ENCODE results near the gene DHX57. TPM values are rescaled to one million over a fixed set of nuclear protein-coding genes. Genes with fewer than 3 reads are reported as not detected.

DHX57 gene
- total and polyA plus RNA-seq, 8 donors = 14.7 to 42.8 (median 38.1) TPM

DNA sequence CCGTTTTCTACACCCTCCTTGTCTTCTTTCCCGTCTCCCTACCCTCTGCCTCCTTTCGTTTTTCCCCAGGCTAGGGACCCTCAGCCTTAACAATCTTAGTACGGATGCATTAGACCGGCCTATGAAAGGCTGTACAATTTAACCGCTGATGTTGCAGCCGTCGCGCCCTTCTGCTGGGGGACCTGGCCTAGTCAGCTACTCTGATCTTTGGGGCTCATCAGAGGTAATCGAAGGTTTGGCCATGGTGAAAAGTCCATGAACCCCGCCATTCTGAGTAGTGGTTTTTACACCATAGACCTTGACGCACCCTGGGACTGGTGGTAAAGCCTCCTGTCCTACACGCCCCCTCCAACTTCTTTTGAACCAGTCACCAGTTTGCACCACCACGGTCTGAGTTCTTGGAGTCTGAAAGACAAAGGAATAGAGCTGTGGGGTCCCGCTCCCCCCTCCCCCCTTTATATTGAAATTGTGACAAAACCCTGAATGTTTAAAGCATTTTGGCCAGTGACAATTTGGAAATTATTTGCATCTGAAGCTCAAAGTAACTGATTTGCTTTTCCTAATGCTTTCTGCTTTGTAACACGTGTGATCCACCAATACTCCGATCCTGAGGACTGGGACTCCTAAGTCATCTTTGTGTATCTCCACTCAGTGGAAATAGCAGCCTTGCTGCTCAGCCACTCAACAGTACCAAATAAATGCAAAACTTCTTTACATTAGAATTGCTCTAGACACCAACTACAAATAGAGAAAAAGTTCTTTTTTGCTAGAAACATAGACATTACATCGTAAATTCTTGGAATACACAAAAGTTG lies 123.9 kb downstream of the DHX57 start:
- H3K36me3 ChIP-seq = peaks cover 0 to 31% of the 10 kb centered on the region in 2 donors
- H3K4me1 ChIP-seq = peaks cover 14 to 47% of the 10 kb centered on the region in 2 donors
- H3K4me3 ChIP-seq = peak overlapping the region; percentile 82 to 83
- peak overlapping the region; percentile 95 to 100 for H3K27ac ChIP-seq
- H3K9me3 ChIP-seq = no peaks in the 10 kb centered on the region
- no peaks in the 10 kb centered on the region for H3K27me3 ChIP-seq
- intact Hi-C loops (cut with DNase I) = no loop called here
- ATAC-seq (no peak), DNase-seq (no peak)
- TF ChIP-seq, protein P1, sequence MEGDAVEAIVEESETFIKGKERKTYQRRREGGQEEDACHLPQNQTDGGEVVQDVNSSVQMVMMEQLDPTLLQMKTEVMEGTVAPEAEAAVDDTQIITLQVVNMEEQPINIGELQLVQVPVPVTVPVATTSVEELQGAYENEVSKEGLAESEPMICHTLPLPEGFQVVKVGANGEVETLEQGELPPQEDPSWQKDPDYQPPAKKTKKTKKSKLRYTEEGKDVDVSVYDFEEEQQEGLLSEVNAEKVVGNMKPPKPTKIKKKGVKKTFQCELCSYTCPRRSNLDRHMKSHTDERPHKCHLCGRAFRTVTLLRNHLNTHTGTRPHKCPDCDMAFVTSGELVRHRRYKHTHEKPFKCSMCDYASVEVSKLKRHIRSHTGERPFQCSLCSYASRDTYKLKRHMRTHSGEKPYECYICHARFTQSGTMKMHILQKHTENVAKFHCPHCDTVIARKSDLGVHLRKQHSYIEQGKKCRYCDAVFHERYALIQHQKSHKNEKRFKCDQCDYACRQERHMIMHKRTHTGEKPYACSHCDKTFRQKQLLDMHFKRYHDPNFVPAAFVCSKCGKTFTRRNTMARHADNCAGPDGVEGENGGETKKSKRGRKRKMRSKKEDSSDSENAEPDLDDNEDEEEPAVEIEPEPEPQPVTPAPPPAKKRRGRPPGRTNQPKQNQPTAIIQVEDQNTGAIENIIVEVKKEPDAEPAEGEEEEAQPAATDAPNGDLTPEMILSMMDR (IDR thresholded peaks at IDR 0.05) = no peak

DNA sequence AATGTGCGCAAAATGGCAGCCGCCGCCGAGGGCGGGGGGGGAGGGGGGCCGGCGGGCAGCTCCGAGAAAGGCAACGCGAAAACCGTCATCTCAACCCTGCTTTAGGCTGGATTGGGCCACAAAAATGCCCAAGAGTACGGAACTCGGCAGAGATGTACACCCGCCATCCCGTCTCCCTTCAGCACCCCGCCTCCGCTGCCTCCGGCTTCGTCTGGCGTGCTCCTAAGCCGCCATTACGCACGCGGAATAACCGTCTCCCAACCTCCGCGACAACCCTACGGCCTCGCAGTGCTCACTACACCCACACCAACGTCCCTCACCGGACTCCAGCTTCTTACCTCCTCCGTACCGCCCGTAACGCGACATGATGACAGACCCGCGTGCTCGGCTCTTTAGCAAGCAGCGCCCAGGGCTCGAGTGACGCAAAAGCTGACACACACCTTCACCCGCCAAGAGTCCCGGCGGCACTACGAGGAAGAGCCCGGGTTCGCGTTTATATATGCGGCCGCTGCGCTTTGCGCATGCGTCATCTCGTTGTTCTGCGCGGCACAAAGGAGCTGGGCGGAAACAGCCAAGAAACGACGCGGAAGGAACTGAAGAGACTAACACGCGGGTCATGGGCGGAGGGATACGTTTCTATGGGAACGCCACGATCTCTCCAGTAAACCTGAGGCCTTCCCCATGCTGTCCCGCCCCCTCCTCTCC lies 124.7 kb downstream of the DHX57 start, which contains the start of gene SRSF7:
Gene SRSF7, minus strand, starts transcription at position 471 of the 705 bp plus-strand sequence. Its CDS starts 105 bp downstream, at position 366.
- peak; percentile 94 for ATAC-seq
- TF ChIP-seq, protein P1 (IDR thresholded peaks at IDR 0.05) = no peak
- intact Hi-C loops (cut with DNase I) = no loop called here

DNA sequence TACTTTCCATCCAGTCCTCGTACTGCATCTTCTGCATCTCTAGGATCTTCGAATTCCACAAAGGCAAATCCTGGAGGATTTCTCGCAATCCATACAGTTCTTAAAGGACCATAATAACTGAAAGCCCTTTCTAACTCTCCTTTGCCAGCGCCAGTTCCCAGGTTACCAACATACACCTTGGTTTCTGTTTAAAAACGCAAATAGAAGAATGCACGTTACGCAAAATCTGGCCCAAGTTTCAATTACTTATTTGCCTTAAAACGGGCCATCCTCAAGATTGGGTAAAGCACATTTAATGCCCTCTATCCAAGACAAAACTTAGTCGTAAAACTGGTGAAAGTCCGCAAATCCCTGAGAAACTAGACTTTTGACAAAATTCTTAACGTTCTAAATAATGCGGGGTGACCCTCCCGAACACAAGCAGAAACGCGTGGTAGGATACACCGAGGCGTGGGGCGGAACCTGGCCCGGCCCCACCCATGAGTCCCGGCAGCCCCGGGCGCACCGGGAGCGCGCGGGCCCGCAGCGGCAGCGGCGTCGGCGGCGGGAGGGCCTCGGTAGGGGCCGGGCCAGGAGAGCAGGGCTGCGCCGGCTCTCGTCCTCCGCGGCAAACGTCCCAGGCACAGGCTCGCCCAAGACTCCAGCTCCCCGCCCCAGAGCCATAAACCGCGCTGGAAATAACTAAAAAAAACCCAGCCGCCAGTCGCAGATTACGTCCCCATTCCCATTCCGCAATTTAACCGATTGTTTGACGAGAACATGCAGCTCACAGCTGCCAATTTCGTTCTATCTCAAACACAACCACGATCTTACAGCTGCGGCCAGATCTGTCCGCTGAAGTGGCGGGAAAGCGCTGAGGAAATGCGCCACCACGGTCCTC lies 125.5 kb downstream of the DHX57 start:
- H3K4me1 ChIP-seq = peaks cover 14 to 62% of the 10 kb centered on the region in 2 donors
- intact Hi-C loops (cut with DNase I) = no loop called here
- ATAC-seq (peak; percentile 80), DNase-seq (peak in 3 of 4 donors; percentile 67 to 89 (median 76))
- peak overlapping the region; percentile 82 to 83 for H3K4me3 ChIP-seq
- TF ChIP-seq, protein P1 (IDR thresholded peaks at IDR 0.05) = no peak
- peaks cover 0 to 46% of the 10 kb centered on the region in 2 donors for H3K36me3 ChIP-seq
- peak overlapping the region; percentile 95 to 100 for H3K27ac ChIP-seq
- H3K27me3 ChIP-seq = no peaks in the 10 kb centered on the region
- no peaks in the 10 kb centered on the region for H3K9me3 ChIP-seq

More for the DNA sequence above, 124.7 kb downstream of the DHX57 start, which contains the start of gene SRSF7:
- peak within 1 kb of the TSS; percentile 95 to 100 for H3K27ac ChIP-seq
- H3K27me3 ChIP-seq = no peaks in the 10 kb centered on the region
- H3K4me1 ChIP-seq = peaks cover 14 to 54% of the 10 kb centered on the region in 2 donors
- peak within 1 kb of the TSS; percentile 82 to 83 for H3K4me3 ChIP-seq
- H3K9me3 ChIP-seq = no peaks in the 10 kb centered on the region
- DNase-seq = peak; percentile 98 to 100 (median 99)
- H3K36me3 ChIP-seq = peaks cover 0 to 39% of the 10 kb centered on the region in 2 donors

DNA sequence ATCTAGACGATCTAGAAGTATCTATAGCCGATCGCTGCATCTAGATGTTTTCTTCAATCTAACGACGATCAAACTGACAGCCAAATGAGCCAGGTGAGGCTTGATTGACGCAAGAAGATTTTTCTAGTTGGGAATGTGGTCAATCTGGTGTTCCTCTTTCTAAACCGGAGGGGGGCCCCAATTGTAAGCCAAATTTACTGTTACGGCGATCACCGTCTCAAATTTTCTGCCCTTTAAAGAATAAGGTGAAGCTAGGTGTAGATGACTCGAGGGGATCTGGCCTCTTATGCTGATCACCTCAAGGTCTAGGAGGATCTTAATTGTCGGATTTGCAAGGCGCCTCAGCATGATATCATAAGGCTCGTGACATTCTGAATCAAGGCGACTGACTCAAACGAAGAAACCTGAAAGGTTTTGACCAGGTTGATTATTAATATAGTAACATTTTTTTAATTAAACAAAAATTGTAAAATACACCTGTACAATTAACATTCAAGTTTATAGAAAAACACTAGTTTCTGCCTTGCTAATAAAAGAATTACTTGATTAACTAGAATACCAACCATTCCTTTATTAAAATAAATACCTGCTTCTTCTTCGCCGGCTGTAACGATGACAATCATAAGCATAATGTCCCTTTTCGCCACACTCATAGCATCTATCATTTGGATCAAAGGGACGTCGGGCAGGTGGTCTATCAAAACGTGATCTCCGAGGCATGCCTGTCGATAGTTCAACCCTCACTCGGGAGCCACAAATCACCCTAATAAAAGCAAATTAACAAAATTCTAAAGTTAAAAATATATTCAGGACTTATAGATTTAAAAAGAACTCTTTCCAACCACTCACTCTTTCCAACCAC lies 126.6 kb downstream of the DHX57 start:
- Histone ChIP-seq H3K4me1 (peaks cover 14 to 66% of the 10 kb centered on the region in 2 donors), H3K27me3 (no peaks in the 10 kb centered on the region), H3K9me3 (no peaks in the 10 kb centered on the region), H3K36me3 (peaks cover 0 to 57% of the 10 kb centered on the region in 2 donors), H3K4me3 (peak overlapping the region; percentile 82 to 83), H3K27ac (no peak overlapping the region)
- no peak for DNase-seq
- TF ChIP-seq, protein P1 (IDR thresholded peaks at IDR 0.05) = no peak
- intact Hi-C loops (cut with DNase I) = no loop called here
- ATAC-seq = no peak
